ENCODE results near the gene TFIP11.

GRCh38 chr22:26492220-26492619, 20.1 kb downstream of the TFIP11 start:
- no peak for TF ChIP-seq EZH2 (IDR thresholded peaks at IDR 0.05)
- peak; percentile 31; the same call in 1 of the 2 replicates for TF ChIP-seq POLR2AphosphoS5 (IDR thresholded peaks at IDR 0.05; ENCODE audit: borderline replicate concordance, low read depth, low read length)
- TF ChIP-seq FOXP2 (optimal IDR thresholded peaks at IDR 0.05; ENCODE audit: control extremely low read depth, extremely low read length, insufficient read depth) = no peak

Measured in SK-N-MC (cell line).